Osteoblast (primary cell): ENCODE results near the gene SEMA3A. TPM values are rescaled to one million over a fixed set of nuclear protein-coding genes. Genes with fewer than 3 reads are reported as not detected.
"Not testable (repeated sequence)": the region's sequence is repeated elsewhere in the genome, so short reads cannot be mapped to it uniquely, and the experiment has no call there.

Experiments
- DNase-seq: peaks from one replicate; pipeline ENCODE4 v3.0.0; 2011; ENCODE audit warnings: low spot score, mixed read lengths; ENCODE audit not compliant: insufficient read length; ENCODE audit errors: missing footprints
- H2AFZ ChIP-seq: 2 replicates; pipeline ENCODE4 v1.6.0; 2011; ENCODE audit warnings: mild to moderate bottlenecking, low read length
- H3K27ac ChIP-seq: 2 replicates; pipeline ENCODE4 v1.5.1; 2011; ENCODE audit warnings: mild to moderate bottlenecking, low read depth, low read length, moderate library complexity
- H3K27me3 ChIP-seq: 2 replicates; pipeline ENCODE4 v1.6.0; 2012; ENCODE audit warnings: mild to moderate bottlenecking, control low read depth, inconsistent platforms, low read length, moderate library complexity; ENCODE audit not compliant: insufficient read depth
- H3K36me3 ChIP-seq: 2 replicates; pipeline ENCODE4 v1.5.1; 2011; ENCODE audit warnings: mild to moderate bottlenecking, low read length, control low read depth, moderate library complexity; ENCODE audit not compliant: insufficient read depth
- H3K4me1 ChIP-seq: 2 replicates; pipeline ENCODE4 v1.5.1; 2011; ENCODE audit warnings: mild to moderate bottlenecking, low read length, control low read depth, moderate library complexity; ENCODE audit not compliant: insufficient read depth
- H3K4me2 ChIP-seq: 2 replicates; pipeline ENCODE4 v1.6.0; 2011; ENCODE audit warnings: mild to moderate bottlenecking, low read length; ENCODE audit not compliant: insufficient read depth
- H3K4me3 ChIP-seq: fragments of 200-600 bp; sonication (generic); 3 replicates; pipeline ENCODE4 v1.5.1; 2012; ENCODE audit warnings: mild to moderate bottlenecking, low read length, inconsistent platforms; ENCODE audit not compliant: insufficient read depth
- H3K79me2 ChIP-seq: 2 replicates; pipeline ENCODE4 v1.6.0; 2012; ENCODE audit warnings: mild to moderate bottlenecking, low read length, control low read depth, inconsistent platforms; ENCODE audit not compliant: insufficient read depth
- H3K9me3 ChIP-seq: 2 replicates; pipeline ENCODE4 v1.5.1; 2011; ENCODE audit warnings: low read depth, low read length, control low read depth
- H4K20me1 ChIP-seq: 2 replicates; pipeline ENCODE4 v1.6.0; 2012; ENCODE audit warnings: mild to moderate bottlenecking, low read length, control low read depth; ENCODE audit not compliant: insufficient read depth
- total RNA-seq: library from RNA; depleted of rRNA; stranded (reverse); fragments of >200 nt; gene quantifications from 2 replicates; pipeline ENCODE4 v1.2.3, GENCODE V29; 2012
- TF ChIP-seq, protein P1 (sequence below): IDR thresholded peaks from 2 replicates; pipeline ENCODE4 v1.5.1; 2011; ENCODE audit warnings: mild to moderate bottlenecking, low read depth, low read length, moderate library complexity; ENCODE audit errors: extremely low read depth

The SEMA3A gene
- total RNA-seq, 1 donor: 2.5 TPM

DNA sequence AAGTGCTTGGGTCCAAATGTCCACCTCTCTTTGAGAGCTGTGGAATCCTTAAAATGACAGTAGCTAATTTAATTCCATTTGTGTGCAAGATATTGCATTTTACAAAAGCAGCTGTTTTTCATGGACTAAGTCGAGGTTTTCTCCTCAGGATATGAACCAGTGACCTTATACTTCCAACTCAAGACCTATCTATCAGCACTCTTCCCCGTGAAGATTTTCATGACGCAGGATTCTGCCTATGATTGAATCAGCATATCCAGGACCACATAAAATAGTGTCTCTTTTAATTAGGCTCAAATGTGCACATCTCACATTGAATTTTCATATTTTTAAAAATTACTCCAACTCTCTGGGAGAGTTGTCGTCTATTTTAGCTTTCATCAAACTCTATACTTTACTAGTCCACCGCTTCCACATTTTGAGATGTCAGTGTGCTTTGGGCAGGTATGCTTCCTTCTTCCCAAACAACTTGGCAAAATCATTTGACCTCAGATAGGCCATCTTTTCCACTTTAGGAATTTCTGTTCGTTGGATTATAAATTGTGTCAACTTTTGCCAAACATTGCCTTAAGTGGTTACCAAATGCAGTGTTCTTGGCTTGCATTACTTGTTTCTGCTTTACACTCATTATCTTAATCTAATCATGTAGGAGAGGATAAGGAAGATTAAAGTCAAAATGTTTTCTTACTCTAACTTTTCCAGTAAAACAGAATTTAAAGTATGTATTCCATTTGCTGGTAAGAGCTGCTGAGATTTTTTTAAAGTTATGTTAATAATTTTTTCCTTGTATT, 39.4 kb downstream of the SEMA3A start:
- no peaks in the 10 kb centered on the region for H3K79me2 ChIP-seq
- H3K27ac ChIP-seq: no peak overlapping the region
- no peak overlapping the region for H3K4me2 ChIP-seq
- TF ChIP-seq, protein P1, sequence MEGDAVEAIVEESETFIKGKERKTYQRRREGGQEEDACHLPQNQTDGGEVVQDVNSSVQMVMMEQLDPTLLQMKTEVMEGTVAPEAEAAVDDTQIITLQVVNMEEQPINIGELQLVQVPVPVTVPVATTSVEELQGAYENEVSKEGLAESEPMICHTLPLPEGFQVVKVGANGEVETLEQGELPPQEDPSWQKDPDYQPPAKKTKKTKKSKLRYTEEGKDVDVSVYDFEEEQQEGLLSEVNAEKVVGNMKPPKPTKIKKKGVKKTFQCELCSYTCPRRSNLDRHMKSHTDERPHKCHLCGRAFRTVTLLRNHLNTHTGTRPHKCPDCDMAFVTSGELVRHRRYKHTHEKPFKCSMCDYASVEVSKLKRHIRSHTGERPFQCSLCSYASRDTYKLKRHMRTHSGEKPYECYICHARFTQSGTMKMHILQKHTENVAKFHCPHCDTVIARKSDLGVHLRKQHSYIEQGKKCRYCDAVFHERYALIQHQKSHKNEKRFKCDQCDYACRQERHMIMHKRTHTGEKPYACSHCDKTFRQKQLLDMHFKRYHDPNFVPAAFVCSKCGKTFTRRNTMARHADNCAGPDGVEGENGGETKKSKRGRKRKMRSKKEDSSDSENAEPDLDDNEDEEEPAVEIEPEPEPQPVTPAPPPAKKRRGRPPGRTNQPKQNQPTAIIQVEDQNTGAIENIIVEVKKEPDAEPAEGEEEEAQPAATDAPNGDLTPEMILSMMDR: no peak
- H3K4me3 ChIP-seq: no peak overlapping the region
- H3K9me3 ChIP-seq: no peaks in the 10 kb centered on the region
- no peaks in the 10 kb centered on the region for H3K36me3 ChIP-seq
- no peaks in the 10 kb centered on the region for H4K20me1 ChIP-seq
- H3K4me1 ChIP-seq: no peaks in the 10 kb centered on the region
- no peak overlapping the region for H2AFZ ChIP-seq
- DNase-seq: no peak
- H3K27me3 ChIP-seq: no peaks in the 10 kb centered on the region

DNA sequence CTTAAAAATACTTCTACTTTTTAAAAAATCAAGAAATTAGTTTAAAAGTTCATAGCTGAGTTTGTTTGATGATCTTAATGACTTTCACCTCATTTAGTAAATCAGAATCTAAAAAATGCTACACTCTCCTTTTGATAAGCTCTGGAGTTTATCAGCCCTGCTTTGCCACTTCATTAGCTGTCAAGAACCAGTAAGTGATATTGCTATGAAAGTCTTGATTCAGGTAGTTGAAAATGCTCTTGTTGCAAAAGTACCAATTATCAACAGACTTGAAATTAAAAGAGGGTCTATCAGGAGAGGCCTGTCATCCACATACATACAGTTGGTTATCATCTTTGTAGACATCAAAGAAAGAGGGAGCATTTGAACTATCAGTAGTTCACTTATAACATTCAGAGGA, 41.6 kb downstream of the SEMA3A start:
- Histone ChIP-seq H2AFZ (no peak overlapping the region), H3K4me2 (no peak overlapping the region), H3K36me3 (no peaks in the 10 kb centered on the region), H4K20me1 (no peaks in the 10 kb centered on the region), H3K4me3 (no peak overlapping the region), H3K27ac (no peak overlapping the region), H3K4me1 (no peaks in the 10 kb centered on the region), H3K9me3 (no peaks in the 10 kb centered on the region), H3K27me3 (no peaks in the 10 kb centered on the region), H3K79me2 (no peaks in the 10 kb centered on the region)
- TF ChIP-seq, protein P1: no peak
- no peak for DNase-seq

DNA sequence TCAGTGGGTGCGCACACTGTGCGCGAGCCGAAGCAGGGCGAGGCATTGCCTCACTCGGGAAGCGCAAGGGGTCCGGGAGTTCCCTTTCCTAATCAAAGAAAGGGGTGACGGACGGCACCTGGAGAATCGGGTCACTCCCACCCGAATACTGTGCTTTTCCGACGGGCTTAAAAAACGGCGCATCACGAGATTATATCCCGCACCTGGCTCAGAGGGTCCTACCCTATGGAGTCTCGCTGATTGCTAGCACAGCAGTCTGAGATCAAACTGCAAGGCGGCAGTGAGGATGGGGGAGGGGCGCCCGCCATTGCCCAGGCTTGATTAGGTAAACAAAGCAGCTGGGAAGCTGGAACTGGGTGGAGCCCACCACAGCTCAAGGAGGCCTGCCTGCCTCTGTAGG, 44.2 kb downstream of the SEMA3A start:
- not testable (repeated sequence) for H3K79me2 ChIP-seq, H3K9me3 ChIP-seq, H3K4me2 ChIP-seq, H3K4me1 ChIP-seq, H3K36me3 ChIP-seq, H3K27me3 ChIP-seq, DNase-seq, H4K20me1 ChIP-seq, H2AFZ ChIP-seq, H3K27ac ChIP-seq, H3K4me3 ChIP-seq

DNA sequence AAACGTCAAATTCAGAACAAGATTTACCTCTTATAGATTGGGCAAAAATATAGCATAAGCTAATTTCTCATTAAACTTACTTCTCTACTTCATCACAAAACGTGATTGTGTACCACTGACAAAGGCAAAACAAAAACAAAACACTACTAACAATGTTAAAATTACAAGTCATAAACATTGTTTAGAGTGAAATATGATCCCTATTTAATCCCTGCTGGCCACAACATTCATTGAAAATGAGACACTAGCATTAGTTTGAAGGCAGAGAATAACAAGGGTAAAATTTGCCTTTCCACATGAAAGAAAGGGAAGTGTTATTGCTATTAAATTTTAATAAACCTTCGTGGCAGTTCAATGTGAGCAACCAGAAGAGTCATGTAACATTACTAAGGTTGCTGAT, 45.0 kb downstream of the SEMA3A start:
- Histone ChIP-seq H4K20me1 (no peaks in the 10 kb centered on the region), H3K36me3 (no peaks in the 10 kb centered on the region), H3K27me3 (no peaks in the 10 kb centered on the region), H2AFZ (no peak overlapping the region), H3K9me3 (no peaks in the 10 kb centered on the region), H3K4me3 (no peak overlapping the region), H3K27ac (no peak overlapping the region), H3K4me1 (no peaks in the 10 kb centered on the region), H3K79me2 (no peaks in the 10 kb centered on the region), H3K4me2 (no peak overlapping the region)
- DNase-seq: no peak
- TF ChIP-seq, protein P1: no peak
